ENCODE data around the gene PALS1. TPM values are rescaled to one million over a fixed set of nuclear protein-coding genes. Genes with fewer than 3 reads are reported as not detected.

Gene PALS1
- total RNA-seq, 2 donors from 2014 or later = 16.9 to 20.1 TPM

GRCh38 chr14:67207810-67208209 is 33.4 kb upstream of the PALS1 start:
- no peaks in the 10 kb centered on the region for H3K27me3 ChIP-seq (replicated peaks; ENCODE audit: insufficient read depth)
- DNase-seq (ENCODE audit: low spot score) (no peak), ATAC-seq (ENCODE audit: insufficient number of reproducible peaks, low FRiP score, low read depth) (no peak)
- TF ChIP-seq, protein P1, sequence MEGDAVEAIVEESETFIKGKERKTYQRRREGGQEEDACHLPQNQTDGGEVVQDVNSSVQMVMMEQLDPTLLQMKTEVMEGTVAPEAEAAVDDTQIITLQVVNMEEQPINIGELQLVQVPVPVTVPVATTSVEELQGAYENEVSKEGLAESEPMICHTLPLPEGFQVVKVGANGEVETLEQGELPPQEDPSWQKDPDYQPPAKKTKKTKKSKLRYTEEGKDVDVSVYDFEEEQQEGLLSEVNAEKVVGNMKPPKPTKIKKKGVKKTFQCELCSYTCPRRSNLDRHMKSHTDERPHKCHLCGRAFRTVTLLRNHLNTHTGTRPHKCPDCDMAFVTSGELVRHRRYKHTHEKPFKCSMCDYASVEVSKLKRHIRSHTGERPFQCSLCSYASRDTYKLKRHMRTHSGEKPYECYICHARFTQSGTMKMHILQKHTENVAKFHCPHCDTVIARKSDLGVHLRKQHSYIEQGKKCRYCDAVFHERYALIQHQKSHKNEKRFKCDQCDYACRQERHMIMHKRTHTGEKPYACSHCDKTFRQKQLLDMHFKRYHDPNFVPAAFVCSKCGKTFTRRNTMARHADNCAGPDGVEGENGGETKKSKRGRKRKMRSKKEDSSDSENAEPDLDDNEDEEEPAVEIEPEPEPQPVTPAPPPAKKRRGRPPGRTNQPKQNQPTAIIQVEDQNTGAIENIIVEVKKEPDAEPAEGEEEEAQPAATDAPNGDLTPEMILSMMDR (IDR thresholded peaks at IDR 0.05) = no peak
- H3K4me1 ChIP-seq (ENCODE audit: control insufficient read depth in 1 of 2, low read depth in 2 of 2) = no peaks in the 10 kb centered on the region
- no peak overlapping the region for H3K4me3 ChIP-seq
- H3K9me3 ChIP-seq = no peaks in the 10 kb centered on the region
- H3K27ac ChIP-seq = no peak overlapping the region
- H3K36me3 ChIP-seq = no peaks in the 10 kb centered on the region

DNA sequence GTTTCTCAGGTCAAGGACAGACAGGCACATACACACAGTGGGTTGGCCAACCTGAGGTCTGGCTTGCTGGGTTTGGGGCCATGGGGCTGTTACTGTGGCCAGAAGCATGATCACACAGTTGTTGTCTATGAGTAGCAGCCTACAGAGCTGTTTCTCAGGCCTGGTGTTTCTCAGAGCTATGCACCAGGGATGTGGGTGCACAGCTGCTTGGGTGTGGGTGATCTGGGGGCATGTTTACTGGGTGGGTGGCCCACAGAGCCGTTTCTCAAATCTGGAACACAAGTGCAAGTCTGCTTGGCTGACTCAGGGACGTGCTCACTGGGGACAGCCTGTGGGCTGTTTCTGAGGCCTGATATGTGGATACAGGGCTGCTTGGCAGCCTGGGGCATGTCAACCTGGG is 23.1 kb upstream of the PALS1 start:
- no peaks in the 10 kb centered on the region for H3K27me3 ChIP-seq (replicated peaks; ENCODE audit: insufficient read depth)
- no peaks in the 10 kb centered on the region for H3K4me1 ChIP-seq (ENCODE audit: control insufficient read depth in 1 of 2, low read depth in 2 of 2)
- DNase-seq (ENCODE audit: low spot score) (no peak), ATAC-seq (ENCODE audit: insufficient number of reproducible peaks, low FRiP score, low read depth) (no peak)
- H3K4me3 ChIP-seq = no peak overlapping the region
- H3K27ac ChIP-seq = no peak overlapping the region
- TF ChIP-seq, protein P1 (IDR thresholded peaks at IDR 0.05) = no peak
- no peaks in the 10 kb centered on the region for H3K36me3 ChIP-seq
- H3K9me3 ChIP-seq = peaks cover 3% of the 10 kb centered on the region

DNA sequence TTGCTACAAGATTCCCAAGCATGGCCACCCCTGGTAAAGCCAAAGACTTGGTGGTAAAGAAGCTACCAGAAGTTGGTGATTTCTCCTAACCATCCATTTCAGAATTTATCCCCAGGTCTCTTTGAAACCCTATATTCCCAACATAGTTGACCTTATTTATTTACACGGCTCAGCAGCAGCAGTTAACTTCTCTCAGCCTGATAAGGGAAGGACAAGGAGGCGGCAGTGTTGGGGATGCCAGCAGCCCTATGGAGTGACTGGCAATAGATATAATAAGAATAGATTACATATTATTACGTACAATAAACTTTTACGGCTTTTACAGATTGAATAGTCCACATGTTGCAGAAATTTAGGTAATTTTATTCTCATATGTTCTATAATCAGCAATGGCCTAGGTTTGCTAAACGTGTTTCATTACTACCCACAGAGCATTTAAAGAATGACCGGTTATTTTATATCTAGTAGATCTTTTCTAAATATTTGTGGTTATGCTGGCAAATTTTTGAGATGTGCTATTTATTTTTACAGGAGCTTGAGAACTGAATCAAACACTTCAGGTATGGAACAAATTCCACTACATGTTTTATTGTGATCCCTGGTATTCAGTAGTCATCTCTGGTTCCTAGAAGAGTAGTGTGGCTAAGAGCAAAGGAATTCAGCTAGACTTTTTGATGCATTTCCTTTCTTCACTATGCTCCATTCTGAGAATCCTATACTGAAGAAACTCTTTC is 19.8 kb upstream of the PALS1 start:
- ATAC-seq (ENCODE audit: insufficient number of reproducible peaks, low FRiP score, low read depth) (no peak), DNase-seq (ENCODE audit: low spot score) (no peak)
- Histone ChIP-seq H3K36me3 (no peaks in the 10 kb centered on the region), H3K27ac (no peak overlapping the region), H3K9me3 (peaks cover 3% of the 10 kb centered on the region), H3K4me1 (ENCODE audit: control insufficient read depth in 1 of 2, low read depth in 2 of 2) (no peaks in the 10 kb centered on the region), H3K27me3 (replicated peaks; ENCODE audit: insufficient read depth) (no peaks in the 10 kb centered on the region), H3K4me3 (no peak overlapping the region)
- TF ChIP-seq, protein P1 (IDR thresholded peaks at IDR 0.05) = no peak

DNA sequence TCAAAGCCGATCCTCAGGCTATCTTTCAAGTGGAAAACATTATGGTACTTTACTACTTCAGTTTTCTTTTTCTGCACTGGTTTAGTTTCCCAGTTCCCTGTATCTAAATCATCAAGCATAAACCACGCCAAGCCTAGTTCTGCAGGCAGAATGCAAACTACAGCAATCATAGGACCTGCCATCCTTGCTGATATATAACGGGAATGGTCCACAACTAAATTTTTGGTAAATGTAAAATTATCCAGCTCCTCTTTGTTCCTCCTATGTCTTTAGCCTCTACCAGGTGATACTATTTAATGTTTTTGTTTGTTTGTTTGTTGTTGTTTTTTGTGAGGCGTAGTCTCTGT is 19.3 kb upstream of the PALS1 start:
- Histone ChIP-seq H3K36me3 (no peaks in the 10 kb centered on the region), H3K4me1 (ENCODE audit: control insufficient read depth in 1 of 2, low read depth in 2 of 2) (no peaks in the 10 kb centered on the region), H3K27ac (no peak overlapping the region), H3K9me3 (peaks cover 2% of the 10 kb centered on the region), H3K4me3 (no peak overlapping the region), H3K27me3 (replicated peaks; ENCODE audit: insufficient read depth) (no peaks in the 10 kb centered on the region)
- ATAC-seq (ENCODE audit: insufficient number of reproducible peaks, low FRiP score, low read depth) (no peak), DNase-seq (ENCODE audit: low spot score) (no peak)
- TF ChIP-seq, protein P1 (IDR thresholded peaks at IDR 0.05) = no peak

GRCh38 chr14:67225523-67225922 is 15.7 kb upstream of the PALS1 start:
- no peaks in the 10 kb centered on the region for H3K9me3 ChIP-seq
- H3K4me1 ChIP-seq (ENCODE audit: control insufficient read depth in 1 of 2, low read depth in 2 of 2) = no peaks in the 10 kb centered on the region
- no peaks in the 10 kb centered on the region for H3K36me3 ChIP-seq
- no peaks in the 10 kb centered on the region for H3K27me3 ChIP-seq (replicated peaks; ENCODE audit: insufficient read depth)
- TF ChIP-seq, protein P1 (IDR thresholded peaks at IDR 0.05) = no peak
- no peak for ATAC-seq (ENCODE audit: insufficient number of reproducible peaks, low FRiP score, low read depth)
- DNase-seq (ENCODE audit: low spot score) = no peak
- no peak overlapping the region for H3K27ac ChIP-seq
- H3K4me3 ChIP-seq = no peak overlapping the region

Measured in thoracic aorta (tissue), 2 donors.